Islet of Langerhans (tissue), 1 donor: ENCODE results near the gene TEKT5.
"Not testable (repeated sequence)": the region's sequence is repeated elsewhere in the genome, so short reads cannot be mapped to it uniquely, and the experiment has no call there.

ENCODE experiments used
- FAIRE-seq: peaks from one replicate; lab custom pipeline; 2011; peaks lifted over from hg19 to GRCh38; lab: Jason Lieb, UNC

The TEKT5 gene

DNA sequence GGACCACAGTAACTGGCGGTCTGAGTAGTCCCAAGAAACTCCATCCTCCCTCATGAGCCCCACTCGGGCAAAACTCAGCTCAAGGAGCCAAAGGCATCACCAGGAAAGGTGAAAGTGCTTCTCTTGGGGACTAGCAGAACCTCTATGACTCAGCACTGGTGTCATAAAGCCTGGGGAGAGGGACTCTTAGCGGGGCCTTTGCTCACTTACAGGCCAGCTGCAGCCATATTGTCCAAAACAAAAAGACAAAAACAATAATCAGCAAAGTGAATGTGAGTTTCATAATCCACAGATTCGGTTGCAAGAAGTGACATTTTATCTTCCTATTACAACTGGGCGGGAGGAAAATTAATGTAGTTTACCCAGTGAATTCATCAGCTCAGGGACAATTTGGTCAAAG lies at the start of gene TEKT5:
Gene TEKT5 (minus strand): TSS at position 101 of the 400 bp plus-strand sequence. CDS start 57 bp downstream, at position 44.
- no peak for FAIRE-seq

DNA sequence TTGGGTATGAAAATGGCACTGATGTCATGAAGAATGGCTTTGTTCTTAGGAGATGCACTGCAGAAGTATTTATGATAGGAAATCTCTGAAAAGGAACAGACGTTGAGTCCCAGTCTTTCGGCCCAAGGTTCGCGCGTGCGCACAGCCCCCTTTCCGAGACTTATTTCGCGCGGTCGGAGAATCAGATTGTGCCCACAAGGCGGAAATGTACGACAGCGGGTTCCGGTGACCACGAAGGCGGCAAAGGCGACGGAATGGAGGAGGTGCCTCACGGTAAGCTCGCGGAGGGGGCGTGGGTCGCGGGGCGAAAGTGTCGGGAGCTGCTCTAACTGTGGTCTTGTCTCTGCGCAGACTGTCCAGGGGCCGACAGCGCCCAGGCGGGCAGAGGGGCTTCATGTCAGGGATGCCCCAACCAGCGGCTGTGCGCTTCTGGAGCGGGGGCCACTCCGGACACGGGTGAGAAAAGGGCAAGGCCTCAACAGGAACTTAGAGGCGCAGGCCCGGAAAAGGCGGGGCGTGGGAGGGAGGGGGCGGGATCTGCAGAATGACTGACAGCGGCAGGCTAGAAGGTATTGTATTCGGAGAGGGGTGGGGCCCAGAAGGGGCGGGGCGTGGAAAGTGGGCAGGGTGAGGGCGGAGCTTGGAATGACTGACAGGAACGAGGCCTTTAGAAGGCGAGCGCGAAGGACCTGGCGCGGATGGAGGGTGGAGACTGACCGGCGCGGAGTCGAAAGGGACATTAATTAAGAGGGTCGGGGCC lies 49.1 kb upstream of the TEKT5 start, which contains the start of gene NUBP1:
Gene NUBP1 (plus strand): TSS at position 233 of the 760 bp plus-strand sequence. CDS start 22 bp downstream, at position 255.
- FAIRE-seq, result no peak

DNA sequence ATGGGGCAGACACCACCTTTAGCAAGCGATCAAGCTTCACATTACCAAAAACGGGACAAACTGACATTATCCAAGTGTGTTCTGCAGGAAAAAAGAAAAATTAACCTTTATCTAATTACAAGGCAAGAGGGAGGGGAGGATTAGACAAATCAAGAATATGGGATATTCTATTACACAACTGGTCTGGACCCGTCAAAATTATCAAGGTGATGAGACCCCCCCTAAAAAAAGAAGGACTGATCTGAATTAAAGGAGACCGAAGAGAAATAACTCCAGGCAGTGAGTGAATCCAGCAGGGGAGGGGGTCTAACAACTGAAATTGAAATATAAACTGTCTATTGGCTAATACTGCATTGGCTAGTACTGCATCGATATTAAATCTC lies 48.5 kb upstream of the TEKT5 start:
- no peak for FAIRE-seq

DNA sequence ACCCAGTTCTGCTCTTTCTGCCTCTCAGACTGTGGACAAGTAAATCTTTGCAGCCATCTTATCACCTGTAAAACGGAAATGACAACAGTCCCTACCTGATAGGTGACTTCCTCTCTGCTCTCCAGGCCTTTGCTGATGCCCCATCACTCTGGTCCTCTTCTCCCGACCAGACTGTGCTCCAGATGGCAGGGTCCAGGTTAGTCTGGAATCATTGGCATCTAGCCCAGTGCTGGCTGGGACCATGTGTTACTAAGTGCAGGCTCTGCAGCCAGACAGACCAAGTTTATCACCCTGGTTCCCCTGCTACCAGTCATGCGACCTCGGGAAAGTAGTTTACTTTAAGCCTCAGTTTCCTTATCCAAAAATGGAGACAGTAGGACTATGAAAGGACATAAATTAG lies 47.1 kb upstream of the TEKT5 start:
- FAIRE-seq, result no peak

DNA sequence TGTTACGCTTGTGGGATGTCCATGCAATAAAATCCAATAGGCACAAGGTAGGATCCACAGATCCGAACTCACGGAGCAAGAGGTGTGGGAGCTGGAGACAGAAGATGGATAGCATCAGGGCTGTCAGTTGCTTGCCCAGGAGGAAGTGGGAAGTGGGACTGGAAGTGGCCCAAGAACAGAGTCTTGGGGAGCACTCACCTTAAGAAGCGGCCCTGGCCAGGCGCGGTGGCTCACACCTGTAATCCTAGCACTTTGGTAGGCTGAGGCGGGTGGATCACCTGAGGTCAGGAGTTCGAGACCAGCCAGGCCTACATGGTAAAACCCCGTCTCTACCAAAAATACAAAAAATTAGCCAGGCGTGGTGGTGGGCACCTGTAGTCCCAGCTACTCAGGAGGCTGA lies 46.5 kb upstream of the TEKT5 start:
- FAIRE-seq, result not testable (repeated sequence)

DNA sequence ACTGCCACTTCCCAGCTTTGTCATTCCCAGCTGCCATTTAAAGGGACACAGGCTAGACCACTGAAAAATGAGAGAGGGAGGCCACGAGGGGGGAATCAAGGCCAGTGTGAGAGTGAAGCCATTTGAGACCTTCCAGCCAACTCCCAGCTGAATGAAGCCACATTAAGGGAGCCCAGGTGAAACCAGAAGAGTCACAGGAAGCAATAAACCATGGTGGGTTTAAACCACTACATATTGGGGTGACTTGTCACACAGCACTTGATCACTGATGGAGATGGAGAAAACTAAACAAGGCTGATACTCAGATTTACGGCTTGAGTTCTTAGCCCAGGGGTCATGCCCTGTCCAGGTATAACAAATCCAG lies 46.1 kb upstream of the TEKT5 start:
- FAIRE-seq, result no peak

DNA sequence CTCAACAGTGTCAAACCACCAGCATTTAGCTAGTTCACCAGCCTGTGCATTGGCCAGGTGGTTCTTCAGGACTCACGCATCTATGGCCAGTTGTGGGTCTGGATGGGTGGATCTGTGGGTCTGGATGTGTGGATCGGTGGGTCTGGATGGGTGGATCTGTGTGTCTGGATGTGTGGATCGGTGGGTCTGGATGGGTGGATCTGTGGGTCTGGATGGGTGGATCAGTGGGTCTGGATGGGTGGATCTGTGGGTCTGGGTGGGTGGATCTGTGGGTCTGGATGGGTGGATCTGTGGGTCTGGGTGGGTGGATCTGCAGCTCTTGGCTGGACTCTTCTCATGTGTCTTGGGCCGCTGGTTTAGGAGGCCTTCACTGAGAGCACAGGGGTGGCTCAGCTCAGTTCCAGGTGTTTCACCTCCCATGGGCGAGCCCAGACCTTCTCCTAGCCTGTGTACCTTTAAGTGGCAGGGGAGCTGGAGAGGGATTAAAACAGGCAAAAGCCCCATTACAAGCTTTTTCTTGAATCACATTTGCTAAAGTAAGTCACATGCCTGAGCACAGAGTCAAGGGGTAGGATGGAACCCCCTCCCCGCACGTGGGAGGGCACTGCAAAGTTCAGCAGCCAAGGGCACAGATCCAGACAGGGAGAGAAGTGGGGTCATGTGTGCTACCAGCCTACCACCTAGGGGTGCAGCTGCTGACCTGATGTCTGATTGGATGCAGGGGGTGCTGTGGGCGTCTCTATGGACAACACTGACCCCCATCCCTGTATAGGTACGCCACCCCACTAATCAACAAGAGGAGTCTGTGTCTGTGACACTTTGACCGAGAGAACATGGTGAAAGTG lies 45.5 kb upstream of the TEKT5 start:
- no peak for FAIRE-seq

DNA sequence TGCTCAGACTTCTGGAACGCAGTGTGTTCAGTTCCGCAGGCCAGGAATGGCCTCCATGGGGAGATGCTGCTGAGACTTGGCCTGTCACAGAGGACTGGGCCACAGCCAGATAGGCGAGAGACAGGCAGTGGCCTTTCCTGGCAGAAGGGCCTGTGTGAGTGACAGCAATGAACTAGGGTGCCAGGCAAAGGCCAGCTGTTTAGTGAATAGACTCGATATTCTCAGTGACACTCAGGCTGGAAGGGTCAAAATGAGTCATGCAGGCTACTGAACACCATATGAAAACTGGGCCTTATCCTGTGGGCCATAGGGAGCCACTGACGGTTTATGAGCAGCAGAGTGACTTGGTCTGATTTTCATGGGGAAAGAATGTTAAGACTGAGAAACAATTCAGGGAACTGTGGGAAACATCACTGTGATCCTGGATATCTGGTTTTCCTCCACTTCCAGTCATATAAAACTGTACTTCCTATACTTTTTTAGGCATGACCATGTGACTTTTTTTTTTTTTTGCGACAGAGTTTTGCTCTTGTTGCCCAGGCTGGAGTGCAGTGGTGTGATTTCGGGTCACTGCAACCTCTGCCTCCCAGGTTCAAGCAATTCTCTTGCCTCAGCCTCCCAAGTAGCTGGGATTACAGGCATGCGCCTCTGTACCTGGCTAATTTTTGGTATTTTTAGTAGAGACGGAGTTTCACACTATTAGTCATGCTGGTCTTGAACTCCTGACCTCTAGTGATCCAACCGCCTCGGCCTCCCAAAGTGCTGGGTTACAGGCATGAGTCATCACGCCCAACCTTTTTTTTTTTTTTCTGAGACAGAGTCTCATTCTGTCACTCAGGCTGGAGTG lies 43.7 kb upstream of the TEKT5 start:
- no peak for FAIRE-seq

DNA sequence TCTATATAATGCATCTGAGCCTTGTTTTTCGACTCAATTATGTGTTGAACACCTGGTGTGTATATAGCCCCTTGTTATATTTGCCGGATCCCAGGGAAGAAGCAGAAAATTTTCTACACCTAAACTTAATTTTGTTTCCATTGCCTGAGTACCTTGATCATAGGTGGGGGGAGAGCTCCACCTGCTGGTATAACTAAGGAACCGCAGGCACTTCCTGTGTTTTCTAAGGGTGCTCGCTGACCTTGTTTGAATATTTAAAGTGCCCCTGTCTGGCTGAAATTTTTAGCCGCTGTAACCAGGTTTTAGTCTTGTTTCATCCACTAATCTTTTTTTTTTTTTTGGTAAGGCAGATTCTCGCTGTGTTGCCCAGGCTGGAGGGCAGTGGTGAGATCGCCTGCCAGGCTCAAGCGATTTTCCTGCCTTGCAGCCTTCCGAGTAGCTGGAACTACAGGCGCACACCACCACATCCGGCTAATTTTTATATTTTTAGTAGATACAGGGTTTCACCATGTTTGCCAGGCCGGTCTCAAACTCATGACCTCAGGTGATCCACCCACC lies 42.4 kb upstream of the TEKT5 start:
- peak; percentile 90 for FAIRE-seq

DNA sequence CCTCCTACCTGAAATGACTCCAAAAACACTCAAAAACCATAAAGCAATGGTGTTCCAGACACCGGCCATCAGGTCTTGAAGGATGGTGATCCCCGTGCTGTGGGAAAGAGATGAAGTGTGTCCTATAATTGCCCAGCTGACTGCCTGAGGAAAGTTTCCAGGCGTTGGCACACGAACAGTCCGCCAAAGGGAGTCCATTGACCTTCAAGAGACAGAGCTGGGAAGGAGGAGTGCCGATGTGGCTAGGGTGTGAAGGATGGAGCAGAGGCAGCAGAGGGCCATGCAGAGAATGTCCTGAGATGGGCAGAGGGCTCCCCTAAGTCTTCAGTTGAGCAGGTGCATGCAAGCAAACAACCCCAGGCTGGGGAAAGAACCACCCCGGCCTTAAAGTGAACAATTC lies 37.1 kb upstream of the TEKT5 start:
- FAIRE-seq, result no peak

DNA sequence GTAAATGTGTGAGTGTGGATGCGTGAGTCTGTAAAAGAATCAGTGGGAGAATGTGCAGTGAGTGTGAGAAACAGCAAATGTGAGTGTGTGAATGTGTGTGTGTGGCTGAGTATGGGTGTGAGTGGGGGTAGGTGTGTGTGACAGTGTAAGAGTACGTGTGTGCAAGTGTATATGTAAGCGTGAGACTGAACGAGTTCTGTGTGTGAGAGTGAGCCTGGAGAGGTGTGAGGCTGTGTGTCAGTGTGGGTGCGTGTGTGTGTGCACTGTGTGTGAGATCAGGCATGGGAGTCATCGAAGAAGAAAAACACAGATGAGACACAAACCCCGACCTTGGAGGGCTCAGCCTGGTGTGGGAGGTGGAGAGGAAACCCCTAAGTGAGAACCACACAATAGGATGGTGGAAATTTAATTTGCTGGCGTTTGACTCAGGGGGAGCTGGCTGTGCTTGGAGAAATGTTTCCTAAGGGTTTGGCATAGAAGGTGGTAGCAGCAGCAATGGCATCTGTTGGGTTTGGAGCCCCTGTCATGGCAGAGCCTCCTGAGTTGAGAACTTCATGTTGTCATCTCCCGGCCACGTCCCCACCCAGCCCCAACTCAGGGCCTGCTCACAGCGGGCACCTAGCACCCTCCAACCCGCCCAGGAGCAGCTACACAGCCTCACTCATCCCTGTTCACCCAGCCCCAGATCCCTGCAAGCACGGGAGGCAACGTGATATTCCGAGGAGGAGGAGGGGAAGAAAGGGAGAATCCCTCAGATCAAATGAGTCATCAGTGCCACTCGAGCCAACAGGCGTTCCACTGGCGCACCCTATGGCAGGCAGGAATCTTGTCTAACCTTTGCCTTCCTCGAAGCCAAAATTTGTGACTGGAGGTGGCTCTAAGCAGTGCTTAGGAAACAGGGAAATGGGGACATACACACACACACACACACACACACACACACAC lies 34.6 kb upstream of the TEKT5 start:
- FAIRE-seq, result no peak

DNA sequence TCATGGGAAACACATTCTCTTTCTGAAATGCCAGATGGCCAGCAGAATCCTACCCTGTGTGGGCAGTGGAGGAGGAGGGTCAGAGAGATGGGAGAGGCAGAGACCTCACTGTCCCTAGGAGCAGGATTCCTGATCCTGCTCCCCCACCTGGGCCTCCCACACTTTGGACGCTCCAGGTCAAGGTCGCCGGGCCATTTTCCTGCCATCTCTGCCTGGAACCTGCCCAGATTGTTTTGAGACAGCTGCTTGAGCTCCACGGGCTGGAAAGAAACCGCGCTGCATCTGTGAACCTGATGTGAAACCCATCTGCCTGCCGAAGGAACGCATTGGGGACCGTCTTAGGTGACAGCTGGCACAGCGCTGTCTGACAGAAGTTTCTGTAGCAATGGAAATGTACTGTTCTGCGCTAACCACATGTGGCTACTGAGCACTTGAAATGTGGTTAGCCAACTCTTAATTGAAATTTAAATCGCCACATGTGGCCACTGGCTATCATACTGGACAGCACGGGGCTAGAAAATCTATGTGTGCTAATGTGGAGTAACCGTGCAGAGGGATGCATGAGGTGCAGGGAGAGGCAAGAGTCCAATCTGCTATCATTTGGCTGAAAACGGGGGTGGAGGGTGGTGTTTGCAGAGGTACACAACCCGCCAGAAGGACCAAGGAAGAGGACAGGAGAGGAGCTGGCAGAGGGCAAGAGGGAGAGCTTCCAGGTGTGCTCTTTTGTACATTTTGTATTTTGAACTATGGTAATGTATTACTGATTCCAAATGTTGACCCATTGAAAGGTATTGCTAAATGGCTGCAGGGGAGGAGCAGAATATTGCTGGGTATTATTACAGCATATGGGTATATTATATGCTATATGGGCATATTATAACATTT lies 33.5 kb upstream of the TEKT5 start:
- FAIRE-seq, result no peak

DNA sequence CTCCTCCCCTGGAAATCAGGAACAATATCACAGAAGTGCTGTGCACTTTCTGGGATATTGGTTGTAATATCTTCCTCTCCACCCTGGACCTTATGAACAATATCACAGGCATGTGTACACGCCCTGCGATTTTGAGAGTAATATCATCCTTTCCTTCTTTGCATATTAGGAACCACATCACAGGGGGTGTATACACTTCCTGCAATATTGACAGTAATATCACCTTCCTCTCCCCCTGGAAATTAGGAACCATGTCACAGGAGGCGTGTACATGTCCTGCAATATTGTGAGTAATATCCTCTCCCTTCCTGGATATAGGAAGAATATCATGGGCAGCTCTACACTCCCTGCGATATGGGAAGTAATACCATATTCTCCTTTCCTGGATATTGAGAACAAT lies 14.2 kb upstream of the TEKT5 start:
- FAIRE-seq, result no peak

DNA sequence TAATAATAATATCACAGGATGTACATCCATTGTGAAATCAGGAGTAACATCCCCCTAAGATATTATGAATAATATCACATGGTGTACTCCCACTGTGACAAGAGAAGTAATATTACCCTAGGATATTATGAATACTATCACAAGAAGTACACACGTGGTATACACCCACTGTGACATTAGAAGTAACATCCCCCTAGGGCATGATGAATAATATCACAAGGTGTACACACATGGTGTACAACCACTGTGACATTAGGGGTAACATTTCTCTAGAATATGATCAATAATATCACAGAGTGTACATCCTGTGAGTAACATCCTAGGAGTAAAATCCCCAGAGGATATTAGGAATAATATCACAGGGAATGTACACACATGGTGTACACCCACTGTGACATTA lies 5.0 kb upstream of the TEKT5 start:
- no peak for FAIRE-seq

DNA sequence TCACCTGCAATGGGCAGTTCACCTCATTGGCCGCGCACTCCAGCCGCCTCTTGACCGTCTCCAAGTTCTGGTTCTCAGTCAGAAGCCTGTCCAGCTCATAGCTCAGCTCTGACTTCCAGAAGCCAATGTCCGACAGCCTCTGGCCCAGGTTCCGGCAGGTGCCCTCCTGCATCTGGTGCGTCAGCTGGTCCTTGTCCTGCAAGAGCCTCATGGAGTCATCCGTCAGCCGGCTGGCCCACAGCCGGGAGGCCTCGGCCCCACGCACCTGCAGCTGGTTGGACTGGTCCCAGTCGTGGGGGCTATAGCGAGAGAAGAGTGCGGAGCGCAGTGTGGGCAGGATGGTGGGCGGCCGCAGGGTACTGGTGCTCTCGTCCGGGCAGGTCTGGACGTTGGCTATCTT lies 424 bp downstream of the TEKT5 start:
- no peak for FAIRE-seq

DNA sequence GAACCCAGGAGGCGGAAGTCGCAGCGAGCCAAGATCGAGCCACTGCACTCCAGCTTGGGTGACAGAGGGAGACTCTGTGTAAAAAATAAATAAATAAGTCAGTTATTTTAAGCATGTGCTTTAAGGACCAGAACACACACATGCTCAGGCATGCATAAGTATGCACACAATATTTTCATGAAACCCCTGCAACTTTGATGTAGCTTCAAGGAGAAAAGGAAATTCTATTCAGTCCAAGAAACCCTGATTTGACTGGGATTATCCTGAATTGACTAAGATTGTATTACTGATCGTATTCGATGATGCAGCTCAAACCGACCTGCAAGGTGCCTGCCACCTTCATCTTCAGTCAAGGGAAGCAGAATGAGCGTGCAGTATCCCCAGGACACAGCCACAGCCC lies 841 bp downstream of the TEKT5 start:
- no peak for FAIRE-seq

DNA sequence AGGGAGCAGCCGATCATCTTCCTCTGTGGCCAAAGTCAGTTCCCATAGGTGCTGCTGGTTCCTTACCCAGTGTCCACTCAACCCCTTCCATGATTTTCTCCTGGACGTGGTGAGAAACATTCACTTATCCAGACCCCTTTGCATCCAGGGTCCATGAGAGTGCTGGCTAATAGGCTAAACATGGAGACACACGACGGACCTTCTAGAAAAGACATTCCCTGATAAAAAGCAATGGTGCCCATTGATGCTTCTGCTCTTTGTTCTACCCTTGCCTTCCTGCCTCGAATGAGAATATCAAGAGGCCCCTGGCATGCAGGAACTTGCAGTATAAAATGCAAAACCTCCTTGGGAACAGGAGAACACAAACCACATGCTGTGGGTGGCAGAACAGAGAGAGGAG lies 2.3 kb downstream of the TEKT5 start:
- no peak for FAIRE-seq

DNA sequence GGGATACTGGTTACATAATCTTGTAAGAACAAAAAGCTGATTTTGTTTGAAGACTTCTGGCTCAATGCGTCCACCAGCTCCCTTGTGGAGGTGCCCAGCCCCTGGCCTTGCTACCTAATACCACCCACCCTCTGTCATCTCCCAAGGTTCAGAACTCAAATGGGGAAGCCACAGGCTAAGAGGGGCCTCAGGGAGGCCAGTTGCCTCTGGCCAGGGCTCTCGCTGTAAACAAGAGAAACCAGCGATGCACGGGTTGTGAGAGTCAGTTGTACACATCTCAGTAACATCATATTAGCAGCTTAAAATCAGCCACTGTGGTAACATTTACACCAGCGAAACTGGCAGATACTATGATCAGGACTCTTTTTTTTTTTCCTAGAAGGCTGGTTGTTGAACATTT lies 6.0 kb downstream of the TEKT5 start:
- no peak for FAIRE-seq

DNA sequence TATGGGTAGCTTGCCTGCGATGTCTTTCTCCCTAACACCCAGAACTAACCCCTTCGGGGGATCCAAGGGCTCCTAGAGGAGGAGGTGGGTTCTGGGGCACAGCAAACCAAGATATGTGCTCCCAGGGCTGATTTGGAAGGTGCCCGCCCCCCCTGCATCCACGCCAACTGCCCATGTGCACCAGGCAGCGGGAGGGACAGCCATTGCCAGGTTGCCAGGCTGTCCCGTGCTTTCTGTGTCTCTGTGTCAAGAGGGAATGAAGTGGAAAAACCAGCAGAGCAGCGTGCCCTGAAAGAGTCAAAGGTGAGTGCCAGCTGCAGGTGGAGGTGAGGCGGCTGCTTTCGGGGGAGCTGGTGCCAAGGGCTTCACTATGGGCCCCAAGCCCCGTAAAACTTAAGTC lies 6.4 kb downstream of the TEKT5 start:
- FAIRE-seq, result no peak

DNA sequence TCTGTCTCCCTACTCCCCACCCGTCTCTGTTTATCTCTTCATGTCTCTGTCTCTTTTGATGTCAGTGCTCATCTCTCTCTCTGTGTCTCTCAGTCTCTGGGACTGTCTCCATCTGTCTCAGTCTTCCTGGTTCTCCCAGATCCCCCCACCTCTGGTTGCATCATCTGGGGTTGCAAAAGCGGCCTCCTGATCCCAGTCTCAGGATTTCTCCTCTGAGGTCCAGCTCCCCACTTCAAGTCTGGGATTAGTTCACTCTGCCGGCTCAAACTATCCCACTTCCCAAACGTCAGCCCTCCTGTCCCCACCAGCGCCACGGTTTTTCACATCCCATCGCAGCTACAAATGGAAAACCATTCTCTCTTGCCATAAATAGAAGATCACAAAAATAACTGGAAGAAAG lies 9.0 kb downstream of the TEKT5 start:
- FAIRE-seq, result no peak
